ENCODE results near the gene HOXC6.
A peak's percentile ranks its signal among the peaks of the same experiment; 100 is the strongest.
"Not testable (repeated sequence)": the region's sequence is repeated elsewhere in the genome, so short reads cannot be mapped to it uniquely, and the experiment has no call there.

Gene HOXC6

DNA sequence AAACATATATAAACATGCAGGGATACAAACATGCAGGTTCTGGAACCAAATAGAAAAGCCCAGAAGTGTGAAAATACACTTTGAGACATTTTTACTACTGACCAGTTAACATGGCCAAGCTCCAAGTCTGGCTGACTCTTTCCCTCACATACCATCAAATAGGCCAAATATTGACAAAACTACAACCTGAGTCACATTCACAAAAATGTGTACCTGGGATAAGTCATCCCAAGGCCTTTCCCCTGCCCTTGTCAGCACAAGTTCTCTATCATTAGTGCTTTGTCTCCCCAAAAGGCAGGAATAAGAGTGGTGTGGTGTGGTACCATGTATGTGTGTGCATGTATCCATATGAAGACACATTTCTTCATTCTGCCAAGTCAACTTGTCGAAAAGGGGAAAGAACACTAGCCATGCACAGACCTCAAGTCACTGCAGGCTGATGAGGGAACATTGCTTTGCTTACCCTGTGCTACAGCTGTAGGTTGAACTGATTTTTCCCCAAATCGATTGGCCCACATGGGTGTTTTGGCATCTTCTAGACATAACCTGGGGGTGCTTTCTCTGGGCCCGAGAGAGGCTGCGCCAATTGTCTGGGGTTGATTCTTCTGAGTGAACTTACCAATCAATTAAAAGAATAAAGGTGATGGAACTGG is 40.3 kb downstream of the HOXC6 start:
- H3K4me3 ChIP-seq (ENCODE audit: low read depth, low read length): no peak overlapping the region
- ChIA-PET POLR2A (interaction anchor here (0.6 kb wide), 1 partner anchor 51 kb away, joined by 3 read pairs; no protein-coding TSS in a partner anchor), CTCF (interaction anchor here (1.0 kb wide), 1 partner anchor 13 kb away, joined by 3 read pairs; no protein-coding TSS in a partner anchor)
- TF ChIP-seq, protein P1, sequence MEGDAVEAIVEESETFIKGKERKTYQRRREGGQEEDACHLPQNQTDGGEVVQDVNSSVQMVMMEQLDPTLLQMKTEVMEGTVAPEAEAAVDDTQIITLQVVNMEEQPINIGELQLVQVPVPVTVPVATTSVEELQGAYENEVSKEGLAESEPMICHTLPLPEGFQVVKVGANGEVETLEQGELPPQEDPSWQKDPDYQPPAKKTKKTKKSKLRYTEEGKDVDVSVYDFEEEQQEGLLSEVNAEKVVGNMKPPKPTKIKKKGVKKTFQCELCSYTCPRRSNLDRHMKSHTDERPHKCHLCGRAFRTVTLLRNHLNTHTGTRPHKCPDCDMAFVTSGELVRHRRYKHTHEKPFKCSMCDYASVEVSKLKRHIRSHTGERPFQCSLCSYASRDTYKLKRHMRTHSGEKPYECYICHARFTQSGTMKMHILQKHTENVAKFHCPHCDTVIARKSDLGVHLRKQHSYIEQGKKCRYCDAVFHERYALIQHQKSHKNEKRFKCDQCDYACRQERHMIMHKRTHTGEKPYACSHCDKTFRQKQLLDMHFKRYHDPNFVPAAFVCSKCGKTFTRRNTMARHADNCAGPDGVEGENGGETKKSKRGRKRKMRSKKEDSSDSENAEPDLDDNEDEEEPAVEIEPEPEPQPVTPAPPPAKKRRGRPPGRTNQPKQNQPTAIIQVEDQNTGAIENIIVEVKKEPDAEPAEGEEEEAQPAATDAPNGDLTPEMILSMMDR (IDR thresholded peaks at IDR 0.05; ENCODE audit: insufficient read depth, low read length, missing control alignments): no peak
- no peak for DNase-seq (ENCODE audit: low read depth, low spot score)

DNA sequence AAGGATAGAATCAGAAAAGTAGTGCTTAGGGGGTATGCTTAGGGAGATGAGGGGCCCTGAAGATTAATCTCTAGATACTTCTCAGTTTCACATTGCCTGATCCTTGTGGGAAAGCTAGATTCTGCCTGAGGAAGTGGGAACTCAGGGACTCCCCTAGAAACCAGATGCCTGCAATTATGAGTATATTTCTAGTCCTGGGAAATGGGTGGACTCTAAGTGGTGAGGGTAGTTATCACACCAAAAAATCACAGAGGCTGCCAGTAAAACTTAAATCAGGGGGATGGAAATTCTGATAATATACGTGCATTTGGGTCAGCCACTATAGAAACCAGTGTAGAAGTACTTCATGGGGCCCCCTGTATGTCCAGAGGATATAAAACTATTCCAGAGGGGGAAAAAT is 43.7 kb downstream of the HOXC6 start:
- ChIA-PET CTCF (interaction anchor here (1.1 to 1.9 kb wide), 2 partner anchors 39 to 129 kb away, joined by 4 to 10 read pairs; partner anchors contain the start of gene HOXC5), POLR2A (interaction anchor here (1.0 kb wide), 1 partner anchor 11 kb away, joined by 3 read pairs; no protein-coding TSS in a partner anchor)
- DNase-seq (ENCODE audit: low read depth, low spot score): no peak
- no peak overlapping the region for H3K4me3 ChIP-seq (ENCODE audit: low read depth, low read length)
- TF ChIP-seq, protein P1 (IDR thresholded peaks at IDR 0.05; ENCODE audit: insufficient read depth, low read length, missing control alignments): no peak

DNA sequence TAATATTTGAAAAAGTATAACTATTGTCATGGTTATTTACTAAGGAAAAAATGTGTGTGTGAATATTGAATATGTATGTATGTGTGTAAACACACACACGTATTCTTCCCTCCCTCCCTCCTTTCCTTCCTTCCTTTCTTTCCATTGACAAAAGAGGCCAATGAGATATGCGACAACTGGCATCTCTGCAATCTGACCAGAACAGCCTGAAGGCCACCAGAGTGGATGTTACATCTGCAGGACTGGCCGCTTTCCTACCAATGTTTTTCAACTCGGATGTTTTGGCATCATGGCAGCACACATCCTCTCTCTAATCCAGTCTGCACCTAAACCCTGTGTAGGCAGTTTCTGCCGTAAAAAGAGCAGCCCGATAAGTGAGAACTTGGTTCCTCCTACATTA is 46.1 kb downstream of the HOXC6 start:
- CTCF ChIA-PET: interaction anchor here (1.1 kb wide), 1 partner anchor 9 kb away, joined by 3 read pairs; no protein-coding TSS in a partner anchor
- POLR2A ChIA-PET: no interaction called here
- no peak for DNase-seq (ENCODE audit: low read depth, low spot score)
- no peak overlapping the region for H3K4me3 ChIP-seq (ENCODE audit: low read depth, low read length)
- TF ChIP-seq, protein P1 (IDR thresholded peaks at IDR 0.05; ENCODE audit: insufficient read depth, low read length, missing control alignments): no peak

DNA sequence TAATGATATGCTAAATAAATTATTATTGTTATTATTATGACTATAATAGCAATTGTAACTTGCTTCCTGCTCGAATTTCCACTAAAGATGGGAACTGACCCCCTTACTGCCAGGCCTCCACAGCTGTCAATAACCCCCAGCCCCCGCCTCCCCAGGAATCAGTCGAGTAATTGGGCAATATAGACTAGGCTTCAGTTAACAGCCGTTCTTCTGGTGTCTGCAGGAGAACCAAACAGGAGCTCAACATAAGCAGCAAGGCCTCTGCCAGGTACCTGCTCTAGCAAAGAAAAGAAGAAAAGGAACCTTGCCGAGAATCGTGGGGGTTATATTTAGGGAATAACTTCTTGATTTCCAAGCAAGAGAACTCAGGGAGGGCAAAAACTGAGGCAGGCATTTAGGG is 47.2 kb downstream of the HOXC6 start:
- TF ChIP-seq, protein P1 (IDR thresholded peaks at IDR 0.05; ENCODE audit: insufficient read depth, low read length, missing control alignments): no peak
- ChIA-PET CTCF (no interaction called here), POLR2A (no interaction called here)
- no peak overlapping the region for H3K4me3 ChIP-seq (ENCODE audit: low read depth, low read length)
- DNase-seq (ENCODE audit: low read depth, low spot score): no peak

DNA sequence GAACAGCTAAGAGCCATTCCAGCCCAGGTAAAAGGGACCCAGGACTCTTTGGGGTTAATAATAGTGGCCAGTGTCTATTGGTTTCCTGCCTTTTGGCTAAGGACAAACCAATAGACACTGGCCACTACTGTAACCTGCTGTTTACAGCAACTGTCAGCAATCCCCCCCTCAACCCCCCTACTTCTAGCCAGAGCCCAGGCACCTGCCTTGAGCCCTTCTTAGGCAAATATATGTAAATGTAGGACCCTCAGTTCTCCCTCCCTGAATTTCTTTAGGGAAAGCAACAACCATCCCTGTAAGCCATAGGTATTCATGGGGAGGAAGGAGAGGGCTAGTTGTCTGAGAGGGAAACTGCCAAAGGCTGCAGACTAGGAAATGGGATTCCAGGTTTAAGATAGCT is 47.7 kb downstream of the HOXC6 start:
- no peak for DNase-seq (ENCODE audit: low read depth, low spot score)
- ChIA-PET CTCF (interaction anchor here (0.7 kb wide), 1 partner anchor 44 kb away, joined by 3 read pairs; the partner anchor contains the start of gene HOXC5), POLR2A (no interaction called here)
- H3K4me3 ChIP-seq (ENCODE audit: low read depth, low read length): no peak overlapping the region
- TF ChIP-seq, protein P1 (IDR thresholded peaks at IDR 0.05; ENCODE audit: insufficient read depth, low read length, missing control alignments): no peak

DNA sequence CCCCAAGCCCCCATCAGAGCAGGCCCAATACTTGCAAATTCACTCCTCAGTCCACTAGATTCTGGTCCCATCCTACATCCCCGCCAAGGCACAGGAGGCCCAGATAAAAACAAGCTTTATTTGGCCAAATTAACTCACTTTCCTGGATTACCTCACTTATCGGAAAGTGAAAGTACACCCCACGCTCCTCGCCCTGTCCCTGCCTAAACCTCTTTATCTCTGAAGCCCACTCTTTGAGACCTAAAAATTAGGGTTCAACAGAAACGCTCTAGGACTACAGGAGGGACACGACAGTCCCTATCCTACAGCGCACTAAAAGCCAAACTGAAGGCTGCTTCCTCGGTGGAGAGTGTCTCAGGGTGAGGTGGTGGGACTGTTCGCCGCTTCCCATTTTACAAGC is 49.6 kb downstream of the HOXC6 start:
- POLR2A ChIA-PET; CTCF ChIA-PET; DNase-seq (ENCODE audit: low read depth, low spot score): not testable (repeated sequence)
- H3K4me3 ChIP-seq (ENCODE audit: low read depth, low read length): peak overlapping the region; percentile 6; the same call in 1 of the 2 replicates

DNA sequence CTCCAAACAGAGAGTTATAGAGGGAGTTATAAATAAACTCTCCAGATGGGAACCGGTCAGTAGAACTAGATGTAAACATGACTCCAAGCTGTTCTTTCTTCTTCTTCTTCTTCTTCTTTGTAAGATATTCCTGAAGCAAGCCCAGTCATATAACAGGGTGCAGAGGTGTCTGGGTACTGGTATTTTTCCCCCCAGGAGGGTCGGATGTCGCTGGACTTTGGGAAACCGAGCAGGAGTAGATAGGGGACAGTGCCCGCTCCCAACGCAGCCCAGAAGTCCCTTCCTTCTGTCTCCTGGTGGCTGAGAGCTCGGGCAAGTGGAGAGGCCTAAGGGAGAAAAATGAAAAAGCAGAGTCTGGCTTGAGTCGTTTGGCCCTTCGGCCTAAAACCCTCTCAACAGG is 50.9 kb downstream of the HOXC6 start:
- DNase-seq (ENCODE audit: low read depth, low spot score); POLR2A ChIA-PET; CTCF ChIA-PET: not testable (repeated sequence)
- peak overlapping the region; percentile 18 for H3K4me3 ChIP-seq (ENCODE audit: low read depth, low read length)
